SKM-1 (cell line): Measurements from ENCODE around the gene CSPG4.
"Not testable (repeated sequence)": the region's sequence is repeated elsewhere in the genome, so short reads cannot be mapped to it uniquely, and the experiment has no call there.

Experiments used
- DNase-seq: peaks from one replicate; lab custom pipeline; 2025; ENCODE audit not compliant: unreplicated experiment; lab: John Stamatoyannopoulos, UW

CSPG4 gene

GRCh38 chr15:75725006-75725718, 12.5 kb upstream of the CSPG4 start:
- no peak for DNase-seq

- no peak for DNase-seq
Measured at GRCh38 chr15:75723847-75724660, 11.4 kb upstream of the CSPG4 start.

DNA sequence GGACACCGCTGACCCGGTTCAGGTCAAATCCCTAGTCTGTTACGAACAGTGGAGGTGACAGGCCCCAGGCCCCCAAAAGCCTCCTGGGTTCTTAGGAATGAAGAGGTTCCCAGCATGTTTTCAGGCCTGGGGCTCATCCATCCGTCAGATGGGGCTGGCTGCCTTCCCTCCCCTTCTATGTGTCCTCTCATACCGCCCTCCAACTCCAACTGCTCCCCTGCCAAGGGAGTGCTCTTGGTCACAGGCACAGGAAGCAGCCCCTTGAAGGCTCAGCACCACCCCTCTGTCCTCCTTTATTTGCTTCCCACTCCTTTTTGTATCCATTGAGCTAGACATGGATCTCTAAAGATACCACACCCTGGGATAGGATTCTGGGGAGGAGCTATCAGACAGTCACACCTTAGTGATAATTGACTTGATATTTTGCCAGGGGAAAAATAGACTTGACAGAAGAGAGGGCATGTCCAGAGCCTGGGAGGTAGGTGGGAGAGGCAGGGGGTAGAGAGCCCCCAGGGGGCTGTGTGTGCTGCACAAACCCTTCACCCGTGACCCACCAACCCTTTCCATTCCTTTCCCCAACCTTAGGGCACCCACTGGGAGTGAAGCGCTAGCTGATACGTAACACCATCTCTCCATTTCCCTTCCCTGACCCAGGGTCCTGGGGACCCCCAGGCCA, 10.7 kb upstream of the CSPG4 start:
- no peak for DNase-seq

DNA sequence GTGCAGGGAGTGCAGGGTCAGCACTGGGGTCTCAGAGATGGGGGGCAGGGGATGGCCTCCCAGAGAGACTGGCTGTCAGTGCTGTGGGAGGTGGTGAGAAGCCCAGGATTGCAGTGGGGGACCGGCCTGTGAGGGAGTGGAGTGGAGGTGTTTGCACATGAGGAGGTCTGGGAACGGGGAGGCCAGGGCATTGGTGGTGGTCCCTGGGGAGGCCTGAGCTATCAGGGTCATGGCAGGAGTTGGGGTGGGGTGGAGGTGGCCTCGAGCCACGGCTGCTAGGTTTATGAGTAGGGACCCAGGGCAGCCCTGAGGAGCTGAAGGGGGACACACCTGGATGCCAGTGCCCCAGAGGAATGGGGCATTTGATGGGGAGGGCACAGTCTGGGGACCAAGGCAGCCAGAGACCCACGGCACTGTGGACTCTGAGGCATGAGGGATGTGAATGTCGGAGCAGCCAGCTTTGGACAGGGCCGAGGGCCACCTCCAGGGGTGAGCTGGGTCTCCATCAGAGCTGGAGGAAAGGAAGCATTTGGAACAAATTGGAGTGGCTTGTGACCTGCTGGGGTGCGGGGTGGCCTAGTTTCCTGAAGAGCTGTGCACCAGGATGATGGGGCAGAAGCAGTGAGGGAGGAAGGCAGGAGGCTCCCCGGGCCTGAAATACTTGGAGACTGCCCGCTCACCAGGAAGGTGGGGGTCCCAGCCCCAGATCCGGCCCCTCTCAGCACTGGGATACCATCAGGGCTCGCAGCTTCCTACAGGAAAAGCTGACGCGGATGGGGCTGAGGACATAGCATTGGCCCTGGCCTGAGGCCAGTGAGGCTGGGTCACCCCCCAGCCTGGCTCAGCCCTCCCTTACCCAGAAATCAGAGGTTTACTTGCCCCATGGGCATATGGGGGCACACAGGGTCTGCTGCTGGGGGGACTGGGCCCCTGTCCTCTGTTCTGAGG, 9.5 kb upstream of the CSPG4 start:
- DNase-seq, result no peak

DNA sequence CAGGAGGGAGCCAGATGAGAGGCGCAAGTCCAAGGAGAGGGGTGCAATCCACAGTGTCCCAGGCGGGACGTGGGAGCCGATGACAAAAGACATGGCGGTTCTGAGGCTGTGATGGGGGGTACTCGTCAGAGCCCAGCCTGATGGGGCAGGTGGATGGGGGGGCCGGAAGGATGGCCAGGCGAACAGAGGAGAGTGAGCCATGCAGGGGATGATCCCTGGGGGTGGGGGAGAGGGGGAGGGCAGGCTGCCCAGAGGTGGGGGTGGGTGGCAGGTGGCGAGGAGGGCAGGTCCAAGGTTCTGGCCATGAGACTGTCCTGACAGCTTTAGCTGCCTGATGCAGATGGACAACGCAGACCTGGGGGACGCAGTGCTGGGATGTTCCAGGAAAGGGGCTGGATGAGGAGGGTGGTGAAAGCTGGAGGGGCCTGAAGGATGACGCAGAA, 8.9 kb upstream of the CSPG4 start:
- DNase-seq, result no peak

GRCh38 chr15:75720787-75721479, 8.3 kb upstream of the CSPG4 start:
- DNase-seq, result no peak

- no peak for DNase-seq
Measured at GRCh38 chr15:75720297-75720696, 7.6 kb upstream of the CSPG4 start.

DNA sequence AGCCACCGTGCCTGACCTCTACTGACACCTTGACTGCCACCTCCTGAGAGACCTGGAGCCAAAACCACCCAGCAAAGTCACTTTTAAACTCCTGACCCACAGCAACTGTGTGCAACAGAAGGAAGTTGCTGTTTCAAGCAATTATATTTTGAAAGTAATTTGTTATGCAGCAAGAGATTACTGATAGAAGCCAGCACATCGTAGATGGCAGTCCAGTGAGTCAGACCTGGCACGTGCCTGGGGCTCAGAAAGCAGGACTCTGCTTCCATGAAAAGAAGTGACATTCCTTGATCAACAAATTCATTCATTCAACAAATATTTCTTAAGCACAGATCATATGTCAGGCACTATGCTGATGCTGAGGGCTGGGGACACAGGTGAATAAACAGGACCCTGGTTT, 5.7 kb upstream of the CSPG4 start:
- no peak for DNase-seq

- DNase-seq, result not testable (repeated sequence)
Measured at GRCh38 chr15:75717001-75717400, 4.4 kb upstream of the CSPG4 start.

DNA sequence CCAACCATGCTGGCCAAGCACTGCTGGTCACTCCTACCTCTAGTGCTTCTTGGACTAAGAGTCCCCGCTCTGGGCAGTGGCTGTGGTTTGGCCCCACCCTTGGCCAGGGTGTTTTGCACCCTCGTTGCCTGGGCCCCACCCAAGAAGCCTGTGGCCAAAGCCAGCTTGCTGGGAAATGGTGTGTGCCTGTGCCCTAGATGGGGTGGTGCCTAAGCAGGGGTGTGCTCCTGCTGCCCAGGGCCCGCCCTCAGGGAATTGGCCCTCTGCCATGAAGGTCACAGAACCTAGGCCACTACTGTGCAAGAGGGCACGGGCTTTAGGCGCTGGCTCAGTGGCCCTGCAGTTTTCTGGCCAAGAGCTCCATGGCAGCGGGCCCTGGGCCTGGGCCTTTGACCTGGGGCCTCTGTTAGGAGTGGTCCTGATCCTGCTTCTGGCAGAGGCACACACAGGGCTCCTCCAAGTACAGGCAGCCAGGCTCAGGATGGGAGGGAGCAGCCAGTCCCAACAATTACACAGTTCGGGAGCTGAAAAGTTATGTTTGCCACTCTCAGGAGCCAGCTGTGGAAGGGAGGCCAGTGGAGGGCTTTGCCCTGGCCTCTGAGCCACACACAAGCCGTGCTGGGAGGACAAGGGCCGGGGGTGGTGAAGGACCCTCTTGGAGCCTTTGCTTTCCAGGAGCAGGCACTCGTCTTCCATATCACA, 3.8 kb upstream of the CSPG4 start:
- DNase-seq, result not testable (repeated sequence)

- not testable (repeated sequence) for DNase-seq
Measured at GRCh38 chr15:75715312-75715832, 2.7 kb upstream of the CSPG4 start.

DNA sequence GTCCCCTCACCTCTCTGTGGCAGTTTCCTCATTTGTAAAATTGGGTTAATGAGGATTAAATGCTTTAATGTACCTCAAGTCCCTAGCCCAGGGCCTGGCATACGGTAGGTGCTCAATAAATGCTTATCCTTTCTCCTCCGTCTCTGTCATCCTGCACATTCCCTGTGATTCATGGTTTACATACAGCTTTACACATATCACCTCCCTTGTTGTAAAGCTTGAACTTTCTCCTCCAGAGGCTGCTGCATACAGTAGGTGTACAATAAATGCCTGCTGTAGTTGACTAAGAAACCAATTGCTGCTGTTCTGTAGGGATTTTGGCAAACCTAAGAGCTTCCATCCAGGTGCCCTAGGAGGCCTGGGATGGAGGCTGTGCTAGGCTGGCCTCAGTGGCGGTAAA, 1.5 kb upstream of the CSPG4 start:
- DNase-seq, result no peak

DNA sequence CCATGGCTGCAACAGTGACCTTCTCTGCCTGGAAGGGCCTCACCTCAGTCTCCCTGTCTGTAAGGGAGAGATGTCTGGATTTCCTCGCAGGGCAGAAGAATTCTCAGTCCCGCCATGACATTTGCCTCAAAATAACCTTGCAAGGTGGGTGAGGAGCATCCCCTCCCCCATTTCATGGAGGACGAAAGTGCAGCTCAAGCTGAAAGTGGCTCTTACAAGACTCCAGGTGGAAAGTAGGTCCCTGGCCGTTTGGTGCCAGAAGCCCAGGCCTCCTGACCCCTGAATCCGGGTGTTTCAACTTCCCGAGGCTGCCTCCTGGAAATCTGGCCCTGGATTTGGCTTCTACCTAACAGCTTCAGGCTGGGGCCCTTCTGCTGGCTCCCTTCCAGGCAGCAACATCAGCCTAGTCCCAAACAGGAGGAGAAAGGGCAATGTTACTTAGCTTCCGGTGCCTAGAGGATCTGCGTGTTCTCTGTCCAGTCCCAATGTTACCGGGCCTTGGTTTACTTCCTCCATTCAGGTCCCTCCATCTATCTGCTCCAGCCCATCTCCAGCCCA, 769 bp upstream of the CSPG4 start:
- no peak for DNase-seq

GRCh38 chr15:75711495-75711894, 1.2 kb downstream of the CSPG4 start:
- not testable (repeated sequence) for DNase-seq

- not testable (repeated sequence) for DNase-seq
Measured at GRCh38 chr15:75710874-75711273, 1.8 kb downstream of the CSPG4 start.

DNA sequence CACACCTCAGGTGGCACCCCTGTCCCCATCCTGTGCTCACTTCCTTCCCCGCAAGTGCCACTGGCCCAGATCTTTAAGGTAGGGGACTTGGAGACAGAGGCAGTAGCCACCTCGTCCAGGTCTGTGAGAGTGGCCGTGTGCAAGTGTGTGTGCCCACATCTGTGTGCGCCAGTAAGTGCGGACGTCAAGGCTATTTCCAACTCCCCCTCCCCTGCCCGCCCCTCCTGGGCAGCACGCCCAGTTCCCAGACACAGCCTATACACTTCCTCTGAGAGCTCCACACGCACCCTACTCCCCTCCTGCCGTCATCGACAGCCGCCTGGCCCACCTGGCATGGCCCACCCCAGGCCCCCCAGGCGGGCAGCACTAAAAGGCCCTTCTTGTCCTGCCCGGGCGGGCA, 3.2 kb downstream of the CSPG4 start:
- not testable (repeated sequence) for DNase-seq

DNA sequence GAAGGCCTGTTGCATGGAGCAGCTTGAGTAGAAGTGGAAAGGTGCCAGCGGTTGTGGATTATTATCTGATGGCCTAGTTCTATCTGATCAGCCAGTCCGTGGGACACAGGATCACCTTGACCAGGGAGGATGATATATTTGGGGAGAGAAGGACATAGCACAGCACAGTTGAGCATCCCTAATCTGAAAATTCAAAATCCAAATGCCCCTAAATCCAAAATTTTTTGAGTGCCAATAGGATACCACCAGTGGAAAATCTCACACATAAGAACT, 6.0 kb downstream of the CSPG4 start:
- no peak for DNase-seq

GRCh38 chr15:75705854-75706681, 6.6 kb downstream of the CSPG4 start:
- DNase-seq, result no peak
